B cell (primary cell): Measurements from ENCODE around the gene ZNF214. TPM values are rescaled to one million over a fixed set of nuclear protein-coding genes. Genes with fewer than 3 reads are reported as not detected.
"Not testable (repeated sequence)": the region's sequence is repeated elsewhere in the genome, so short reads cannot be mapped to it uniquely, and the experiment has no call there.

Experiments
- ATAC-seq: fragments of 200-7000 bp; cut with Tn5 transposase; one replicate; pipeline ENCODE4 v1.10.0; 2021; ENCODE audit warnings: low read depth, mild to moderate bottlenecking, moderate number of reproducible peaks, moderate library complexity
- CTCF ChIA-PET: fragments of 350-600 bp; sonication (Branson Sonifier 250); formaldehyde crosslinking; loops from one replicate; lab custom pipeline; 2021; ENCODE audit warnings: antibody characterized with exemption, inconsistent platforms; lab: Charles Lee
- POLR2A ChIA-PET: fragments of 350-600 bp; sonication (Branson Sonifier 250); formaldehyde crosslinking; loops from one replicate; lab custom pipeline; 2021; ENCODE audit warnings: antibody characterized with exemption; lab: Charles Lee
- DNase-seq: peaks from one replicate; pipeline ENCODE4 v3.0.0; 2013
- H2AFZ ChIP-seq: 2 replicates; pipeline ENCODE4 v1.6.1; 2012; ENCODE audit warnings: mild to moderate bottlenecking, low read depth, low read length; ENCODE audit not compliant: insufficient read depth, poor library complexity, severe bottlenecking
- H3K27ac ChIP-seq, 2 donors: 1 replicate in 1 of 2; 2 replicates in 1 of 2; pipeline ENCODE4 v1.5.1; 2012 to 2013; ENCODE audit warnings: low read length in 2 of 2, mild to moderate bottlenecking in 2 of 2, moderate library complexity in 1 of 2
- H3K27me3 ChIP-seq, 4 experiments: fragments of 200-600 bp in 1 of 4; sonication (generic) in 1 of 4; replicated peaks in 1 of 4; 1 replicate in 2 of 4; 2 replicates in 2 of 4; pipeline versions ENCODE4 v1.6.1 to v1.7.0; 2013 to 2016; ENCODE audit warnings: low read length in 3 of 4, mild to moderate bottlenecking in 2 of 4, mixed read lengths in 1 of 4, moderate library complexity in 1 of 4; ENCODE audit not compliant: insufficient read depth in 4 of 4, control insufficient read depth in 3 of 4; ENCODE audit errors: control extremely low read depth in 1 of 4
- H3K36me3 ChIP-seq, 2 experiments: replicated peaks in 1 of 2; 1 replicate in 1 of 2; 2 replicates in 1 of 2; pipeline versions ENCODE4 v1.6.1 to v1.7.1; 2013; ENCODE audit warnings: low read length in 1 of 2; ENCODE audit not compliant: insufficient read depth in 2 of 2, control insufficient read depth in 1 of 2; ENCODE audit errors: control extremely low read depth in 1 of 2, extremely low read depth in 1 of 2
- H3K4me1 ChIP-seq, 2 donors: fragments of 200-600 bp in 1 of 2; sonication (generic) in 1 of 2; 1 replicate in 1 of 2; 2 replicates in 1 of 2; pipeline versions ENCODE4 v1.5.1 to v1.6.1; 2013 to 2017; ENCODE audit warnings: low read length in 2 of 2; ENCODE audit not compliant: control insufficient read depth in 2 of 2, insufficient read depth in 2 of 2
- H3K4me2 ChIP-seq: replicated peaks from 2 replicates; pipeline ENCODE3; 2012; ENCODE audit warnings: mild to moderate bottlenecking, low read depth, low read length; ENCODE audit not compliant: poor library complexity, severe bottlenecking
- H3K4me3 ChIP-seq, 5 experiments: fragments of 200-600 bp in 1 of 5; sonication (generic) in 1 of 5; 1 replicate in 3 of 5; 2 replicates in 2 of 5; pipeline versions ENCODE4 v1.5.1 to v1.7.0; 2011 to 2016; ENCODE audit warnings: low read length in 4 of 5, mild to moderate bottlenecking in 4 of 5, low read depth in 2 of 5, control low read depth in 1 of 5, moderate library complexity in 1 of 5; ENCODE audit not compliant: insufficient read depth in 1 of 5; ENCODE audit errors: control extremely low read depth in 1 of 5, extremely low read depth in 1 of 5
- H3K79me2 ChIP-seq: fragments of 200-600 bp; sonication (generic); one replicate; pipeline ENCODE4 v1.6.0; 2016; ENCODE audit warnings: low read length; ENCODE audit not compliant: control insufficient read depth, insufficient read depth
- H3K9ac ChIP-seq: fragments of 200-600 bp; sonication (generic); 2 replicates; pipeline ENCODE4 v1.6.1; 2017; ENCODE audit warnings: mild to moderate bottlenecking, low read length, moderate library complexity
- H3K9me3 ChIP-seq, 3 donors: one replicate each; pipeline versions ENCODE4 v1.6.1 to v1.7.1; 2013; ENCODE audit warnings: low read length in 2 of 3; ENCODE audit not compliant: control insufficient read depth in 2 of 3, insufficient read depth in 1 of 3; ENCODE audit errors: control extremely low read depth in 1 of 3
- H4K20me1 ChIP-seq: 2 replicates; pipeline ENCODE4 v1.6.0; 2012; ENCODE audit warnings: mild to moderate bottlenecking, low read length; ENCODE audit not compliant: insufficient read depth, control insufficient read depth, poor library complexity, severe bottlenecking
- H3K27ac Mint-ChIP-seq: one replicate; pipeline ENCODE4 v1.8.0; 2021; ENCODE audit warnings: mixed read lengths
- H3K27me3 Mint-ChIP-seq: one replicate; pipeline ENCODE4 v1.8.0; 2021; ENCODE audit warnings: mixed read lengths
- H3K4me1 Mint-ChIP-seq: one replicate; pipeline ENCODE4 v1.8.0; 2021; ENCODE audit warnings: mixed read lengths
- H3K4me3 Mint-ChIP-seq: one replicate; pipeline ENCODE4 v1.8.0; 2021; ENCODE audit warnings: mixed read lengths
- H3K9me3 Mint-ChIP-seq: one replicate; pipeline ENCODE4 v1.8.0; 2022; ENCODE audit warnings: mixed read lengths; ENCODE audit not compliant: insufficient read depth
- EZH2 ChIP-seq: IDR thresholded peaks from 2 replicates; pipeline ENCODE4 v1.6.1; 2012; ENCODE audit warnings: borderline replicate concordance, low read depth, mild to moderate bottlenecking, moderate library complexity, low read length; ENCODE audit not compliant: insufficient read depth, poor library complexity, severe bottlenecking
- WGBS: methylation state at CpG from one replicate; pipeline ENCODE4 v1.1.5; 2013; ENCODE audit warnings: missing lambda C conversion rate; ENCODE audit not compliant: insufficient coverage; 5-methylcytosine and 5-hydroxymethylcytosine counted together
- intact Hi-C: fragments of 100-400 bp; cut with micrococcal nuclease; formaldehyde crosslinking; loops from one replicate; pipeline ENCODE4 v1.10.0; 2022
- polyA plus RNA-seq: library from polyadenylated mRNA; depleted of rRNA; stranded (reverse); fragments of >200 nt; gene quantifications from 2 replicates; pipeline ENCODE4 v1.2.3, GENCODE V29; 2012
- total RNA-seq, 2 donors: library from RNA; stranded (reverse); fragments of 120-200 nt in 1 of 2; gene quantifications; 1 replicate in 1 of 2; 2 replicates in 1 of 2; pipeline versions ENCODE4 v1.2.3 to v1.2.4, GENCODE V29; 2013 to 2022
- TF ChIP-seq, protein P1 (sequence below): fragments of 200-600 bp; IDR thresholded peaks from one replicate; pipeline ENCODE4 v1.8.0; 2022; ENCODE audit warnings: antibody characterized with exemption, mild to moderate bottlenecking

ZNF214 gene
- total and polyA plus RNA-seq, 2 donors (not counting 1 experiment from before 2014, with no cell fraction given), result not detected

DNA sequence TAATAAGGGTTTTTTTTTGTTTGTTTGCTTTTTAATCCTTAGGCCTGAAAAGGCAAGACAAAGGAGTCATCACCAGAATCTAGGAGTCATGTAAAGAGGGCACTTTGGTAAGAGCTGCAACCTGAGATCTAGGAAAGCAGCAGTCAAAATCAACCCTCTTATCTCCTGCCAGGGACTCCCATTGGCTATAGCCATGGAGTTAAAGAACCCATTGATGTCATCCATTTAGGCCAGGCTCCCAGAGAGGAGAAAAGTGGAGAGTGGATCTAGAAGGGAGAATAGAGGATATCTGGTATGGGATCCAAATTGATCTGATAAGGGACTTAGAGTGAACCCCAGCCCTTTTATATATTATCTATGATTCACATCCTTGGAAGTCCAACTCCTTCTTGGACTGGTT is 58.0 kb downstream of the ZNF214 start:
- Histone ChIP-seq H3K4me3 (no peak overlapping the region), H3K27me3 (no peaks in the 10 kb centered on the region), H3K27ac (no peak overlapping the region), H3K36me3 (no peaks in the 10 kb centered on the region), H2AFZ (no peak overlapping the region), H3K4me2 (no peak overlapping the region), H3K4me1 (no peaks in the 10 kb centered on the region), H3K9me3 (no peaks in the 10 kb centered on the region), H4K20me1 (no peaks in the 10 kb centered on the region), H3K79me2 (no peaks in the 10 kb centered on the region), H3K9ac (no peak overlapping the region)
- H3K4me3 Mint-ChIP-seq, result no peak overlapping the region
- no peak for ATAC-seq
- POLR2A ChIA-PET, result no interaction called here
- no peak for TF ChIP-seq EZH2
- TF ChIP-seq, protein P1, sequence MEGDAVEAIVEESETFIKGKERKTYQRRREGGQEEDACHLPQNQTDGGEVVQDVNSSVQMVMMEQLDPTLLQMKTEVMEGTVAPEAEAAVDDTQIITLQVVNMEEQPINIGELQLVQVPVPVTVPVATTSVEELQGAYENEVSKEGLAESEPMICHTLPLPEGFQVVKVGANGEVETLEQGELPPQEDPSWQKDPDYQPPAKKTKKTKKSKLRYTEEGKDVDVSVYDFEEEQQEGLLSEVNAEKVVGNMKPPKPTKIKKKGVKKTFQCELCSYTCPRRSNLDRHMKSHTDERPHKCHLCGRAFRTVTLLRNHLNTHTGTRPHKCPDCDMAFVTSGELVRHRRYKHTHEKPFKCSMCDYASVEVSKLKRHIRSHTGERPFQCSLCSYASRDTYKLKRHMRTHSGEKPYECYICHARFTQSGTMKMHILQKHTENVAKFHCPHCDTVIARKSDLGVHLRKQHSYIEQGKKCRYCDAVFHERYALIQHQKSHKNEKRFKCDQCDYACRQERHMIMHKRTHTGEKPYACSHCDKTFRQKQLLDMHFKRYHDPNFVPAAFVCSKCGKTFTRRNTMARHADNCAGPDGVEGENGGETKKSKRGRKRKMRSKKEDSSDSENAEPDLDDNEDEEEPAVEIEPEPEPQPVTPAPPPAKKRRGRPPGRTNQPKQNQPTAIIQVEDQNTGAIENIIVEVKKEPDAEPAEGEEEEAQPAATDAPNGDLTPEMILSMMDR, result no peak
- no peaks in the 10 kb centered on the region for H3K9me3 Mint-ChIP-seq
- H3K27ac Mint-ChIP-seq, result no peak overlapping the region
- intact Hi-C loops, result no loop called here
- CTCF ChIA-PET, result no interaction called here
- DNase-seq, result no peak
- no peaks in the 10 kb centered on the region for H3K27me3 Mint-ChIP-seq
- no peaks in the 10 kb centered on the region for H3K4me1 Mint-ChIP-seq

DNA sequence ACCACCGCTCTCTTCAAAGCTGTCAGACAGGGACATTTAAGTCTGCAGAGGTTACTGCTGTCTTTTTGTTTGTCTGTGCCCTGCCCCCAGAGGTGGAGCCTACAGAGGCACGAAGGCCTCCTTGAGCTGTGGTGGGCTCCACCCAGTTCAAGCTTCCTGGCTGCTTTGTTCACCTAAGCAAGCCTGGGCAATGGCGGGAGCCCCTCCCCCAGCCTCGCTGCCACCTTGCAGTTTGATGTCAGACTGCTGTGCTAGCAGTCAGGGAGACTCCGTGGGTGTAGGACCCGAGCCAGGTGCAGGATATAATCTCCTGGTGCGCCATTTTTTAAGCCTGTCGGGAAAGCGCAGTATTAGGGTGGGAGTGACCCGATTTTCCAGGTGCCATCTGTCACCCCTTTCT is 65.9 kb downstream of the ZNF214 start:
- H3K36me3 ChIP-seq, intact Hi-C loops, H3K4me3 ChIP-seq, H3K4me1 ChIP-seq, H3K27ac Mint-ChIP-seq, H3K9me3 Mint-ChIP-seq, H3K27me3 Mint-ChIP-seq, CTCF ChIA-PET, H3K4me3 Mint-ChIP-seq, H3K27ac ChIP-seq, H3K27me3 ChIP-seq, H3K9ac ChIP-seq, H3K9me3 ChIP-seq, H2AFZ ChIP-seq, H3K4me1 Mint-ChIP-seq, ATAC-seq, DNase-seq, H3K79me2 ChIP-seq, POLR2A ChIA-PET, H3K4me2 ChIP-seq, H4K20me1 ChIP-seq: not testable (repeated sequence)
- 96% methylated on average over 2 of the region's 10 CpGs for WGBS

Other genes with a start within 250 kb of the ZNF214 start
- gene OR2AG2, start 248.4 kb downstream of the ZNF214 start, total RNA-seq, result 0.27 TPM in 1 of 2 replicates, not detected in the other
- not detected in 2 replicates for gene OR2AG2, start 248.4 kb downstream of the ZNF214 start, polyA plus RNA-seq
- gene OR2AG1, start 237.3 kb downstream of the ZNF214 start, total RNA-seq, result not detected in 2 replicates
- gene OR2AG1, start 237.3 kb downstream of the ZNF214 start, polyA plus RNA-seq, result not detected in 2 replicates
- gene OR6A2, start 220.7 kb downstream of the ZNF214 start, total RNA-seq, result 0.10 and 0.12 TPM in 2 replicates
- gene OR6A2, start 220.7 kb downstream of the ZNF214 start, polyA plus RNA-seq, result not detected in 2 replicates
- gene OR10A5, start 174.7 kb downstream of the ZNF214 start, total RNA-seq, result not detected in 2 replicates
- not detected in 2 replicates for gene OR10A5, start 174.7 kb downstream of the ZNF214 start, polyA plus RNA-seq
- gene OR10A2, start 157.3 kb downstream of the ZNF214 start, total RNA-seq, result not detected in 2 replicates
- gene OR10A2, start 157.3 kb downstream of the ZNF214 start, polyA plus RNA-seq, result not detected in 2 replicates
- not detected in 2 replicates for gene OR10A4, start 143.7 kb downstream of the ZNF214 start, total RNA-seq
- not detected in 2 replicates for gene OR10A4, start 143.7 kb downstream of the ZNF214 start, polyA plus RNA-seq
- gene OR2D2, start 127.8 kb downstream of the ZNF214 start, total RNA-seq, result not detected in 2 replicates
- not detected in 2 replicates for gene OR2D2, start 127.8 kb downstream of the ZNF214 start, polyA plus RNA-seq
- gene OR2D3, start 99.3 kb downstream of the ZNF214 start, total RNA-seq, result not detected in 2 replicates
- not detected in 2 replicates for gene OR2D3, start 99.3 kb downstream of the ZNF214 start, polyA plus RNA-seq
- 2.0 and 2.8 TPM in 2 replicates for gene ZNF215, start 93.9 kb downstream of the ZNF214 start, total RNA-seq
- 0.48 and 0.85 TPM in 2 replicates for gene ZNF215, start 93.9 kb downstream of the ZNF214 start, polyA plus RNA-seq
- gene NLRP14, start 133 bp upstream of the ZNF214 start, total RNA-seq, result 0.07 TPM in 1 of 2 replicates, not detected in the other
- gene NLRP14, start 133 bp upstream of the ZNF214 start, polyA plus RNA-seq, result 0.04 TPM in 1 of 2 replicates, not detected in the other
- gene RBMXL2, start 68.7 kb upstream of the ZNF214 start, total RNA-seq, result not detected in 2 replicates
- gene RBMXL2, start 68.7 kb upstream of the ZNF214 start, polyA plus RNA-seq, result not detected in 2 replicates
- gene SYT9, start 231.6 kb upstream of the ZNF214 start, total RNA-seq, result not detected in 2 replicates
- not detected in 2 replicates for gene SYT9, start 231.6 kb upstream of the ZNF214 start, polyA plus RNA-seq